Neural cell (in vitro differentiated cells): ENCODE measurements around the gene SH3PXD2A. TPM values are rescaled to one million over a fixed set of nuclear protein-coding genes. Genes with fewer than 3 reads are reported as not detected.

Source experiments
- H2AFZ ChIP-seq: fragments of 200-600, 300-800 bp; sonication (generic), shearing (Covaris generic); 2 replicates; pipeline ENCODE4 v1.6.0; 2014; ENCODE audit warnings: low read depth, mild to moderate bottlenecking, antibody characterized with exemption, low read length, moderate library complexity
- H3F3A ChIP-seq: fragments of 200-600 bp; shearing (Covaris generic); 2 replicates; pipeline ENCODE4 v1.6.1; 2016; ENCODE audit warnings: mild to moderate bottlenecking, moderate library complexity, mixed read lengths, antibody characterized with exemption, low read length; ENCODE audit not compliant: insufficient read depth, poor library complexity, severe bottlenecking
- H3K27ac ChIP-seq: fragments of 200-600, 300-800 bp; sonication (generic), shearing (Covaris generic); 2 replicates; pipeline ENCODE4 v1.5.1; 2014; ENCODE audit warnings: mild to moderate bottlenecking, low read length, moderate library complexity
- H3K27me3 ChIP-seq: fragments of 300-800, 200-600 bp; sonication (generic), shearing (Covaris generic); 2 replicates; pipeline ENCODE4 v1.6.0; 2014; ENCODE audit warnings: mild to moderate bottlenecking, low read depth, low read length, moderate library complexity; ENCODE audit not compliant: insufficient read depth
- H3K36me3 ChIP-seq: fragments of 300-800, 200-600 bp; sonication (generic), shearing (Covaris generic); 2 replicates; pipeline ENCODE4 v1.5.1; 2014; ENCODE audit warnings: mild to moderate bottlenecking, antibody characterized with exemption, low read length, moderate library complexity; ENCODE audit not compliant: insufficient read depth
- H3K4me2 ChIP-seq: fragments of 300-800, 200-600 bp; sonication (generic), shearing (Covaris generic); 2 replicates; pipeline ENCODE4 v1.6.0; 2014; ENCODE audit warnings: mild to moderate bottlenecking, low read length
- H3K4me3 ChIP-seq: fragments of 300-800, 200-600 bp; sonication (generic), shearing (Covaris generic); 2 replicates; pipeline ENCODE4 v1.5.1; 2014; ENCODE audit warnings: mild to moderate bottlenecking, low read length, moderate library complexity
- H3K79me2 ChIP-seq: fragments of 200-600 bp; shearing (Covaris generic); replicated peaks from 2 replicates; pipeline ENCODE4 v1.6.0; 2014; ENCODE audit warnings: mild to moderate bottlenecking, low read length, moderate library complexity; ENCODE audit not compliant: insufficient read depth
- H3K9ac ChIP-seq: fragments of 300-800, 200-600 bp; sonication (generic), shearing (Covaris generic); 2 replicates; pipeline ENCODE4 v1.6.1; 2016; ENCODE audit warnings: mild to moderate bottlenecking, low read length, mixed read lengths
- H3K9me2 ChIP-seq: fragments of 200-600 bp; shearing (Covaris generic); 2 replicates; pipeline ENCODE4 v1.6.1; 2016; ENCODE audit warnings: mild to moderate bottlenecking, low read length, mixed read lengths; ENCODE audit not compliant: insufficient read depth
- H3K9me3 ChIP-seq: fragments of 200-600, 300-800 bp; sonication (generic), shearing (Covaris generic); 2 replicates; pipeline ENCODE4 v1.6.1; 2016; ENCODE audit warnings: mild to moderate bottlenecking, mixed run types, low read length, moderate library complexity, mixed read lengths
- H4K20me1 ChIP-seq: fragments of 200-600 bp; shearing (Covaris generic); 2 replicates; pipeline ENCODE4 v1.6.1; 2016; ENCODE audit warnings: mild to moderate bottlenecking, mixed run types; ENCODE audit not compliant: insufficient read depth
- EP300 ChIP-seq: fragments of 450-650 bp; conservative IDR thresholded peaks from 2 replicates; pipeline ENCODE4 v1.6.1; 2014; ENCODE audit warnings: antibody characterized with exemption, mild to moderate bottlenecking, moderate library complexity; ENCODE audit not compliant: poor library complexity, severe bottlenecking
- EZH2 ChIP-seq: fragments of 200-600, 300-800 bp; shearing (Covaris generic), sonication (generic); IDR thresholded peaks from 2 replicates; pipeline ENCODE4 v1.6.1; 2014; ENCODE audit warnings: antibody characterized with exemption, low read length, borderline replicate concordance, mild to moderate bottlenecking; ENCODE audit not compliant: insufficient read depth, poor library complexity, severe bottlenecking
- MXI1 ChIP-seq: fragments of 450-650 bp; conservative IDR thresholded peaks from 2 replicates; pipeline ENCODE4 v1.6.1; 2014; ENCODE audit warnings: antibody characterized with exemption, mild to moderate bottlenecking; ENCODE audit not compliant: poor library complexity, severe bottlenecking
- POLR2AphosphoS5 ChIP-seq: IDR thresholded peaks from 2 replicates; pipeline ENCODE4 v1.6.1; 2012
- RAD21 ChIP-seq: fragments of 450-650 bp; conservative IDR thresholded peaks from 2 replicates; pipeline ENCODE4 v1.6.1; 2014; ENCODE audit warnings: antibody characterized with exemption, mild to moderate bottlenecking, moderate library complexity
- SMC3 ChIP-seq: fragments of 450-650 bp; conservative IDR thresholded peaks from 2 replicates; pipeline ENCODE4 v1.6.1; 2014; ENCODE audit warnings: antibody characterized with exemption, mild to moderate bottlenecking, moderate library complexity; ENCODE audit not compliant: poor library complexity
- TAF1 ChIP-seq: IDR thresholded peaks from 2 replicates; pipeline ENCODE4 v1.6.1; 2012; ENCODE audit warnings: low read depth
- polyA plus RNA-seq: library from polyadenylated mRNA; depleted of rRNA; stranded (reverse); fragments of >200 nt; gene quantifications from 2 replicates; pipeline ENCODE4 v1.2.3, GENCODE V29; 2014
- TF ChIP-seq, protein P1 (sequence below): fragments of 450-650 bp; IDR thresholded peaks from 2 replicates; pipeline ENCODE4 v1.5.1; 2014; ENCODE audit warnings: antibody characterized with exemption, mild to moderate bottlenecking, moderate library complexity; ENCODE audit not compliant: poor library complexity, severe bottlenecking
- TF ChIP-seq, protein P2 (sequence below): IDR thresholded peaks from 2 replicates; pipeline ENCODE4 v1.6.1; 2012; ENCODE audit warnings: borderline replicate concordance

SH3PXD2A gene
- polyA plus RNA-seq, 1 donor from 2014 or later = 5.2 TPM

DNA sequence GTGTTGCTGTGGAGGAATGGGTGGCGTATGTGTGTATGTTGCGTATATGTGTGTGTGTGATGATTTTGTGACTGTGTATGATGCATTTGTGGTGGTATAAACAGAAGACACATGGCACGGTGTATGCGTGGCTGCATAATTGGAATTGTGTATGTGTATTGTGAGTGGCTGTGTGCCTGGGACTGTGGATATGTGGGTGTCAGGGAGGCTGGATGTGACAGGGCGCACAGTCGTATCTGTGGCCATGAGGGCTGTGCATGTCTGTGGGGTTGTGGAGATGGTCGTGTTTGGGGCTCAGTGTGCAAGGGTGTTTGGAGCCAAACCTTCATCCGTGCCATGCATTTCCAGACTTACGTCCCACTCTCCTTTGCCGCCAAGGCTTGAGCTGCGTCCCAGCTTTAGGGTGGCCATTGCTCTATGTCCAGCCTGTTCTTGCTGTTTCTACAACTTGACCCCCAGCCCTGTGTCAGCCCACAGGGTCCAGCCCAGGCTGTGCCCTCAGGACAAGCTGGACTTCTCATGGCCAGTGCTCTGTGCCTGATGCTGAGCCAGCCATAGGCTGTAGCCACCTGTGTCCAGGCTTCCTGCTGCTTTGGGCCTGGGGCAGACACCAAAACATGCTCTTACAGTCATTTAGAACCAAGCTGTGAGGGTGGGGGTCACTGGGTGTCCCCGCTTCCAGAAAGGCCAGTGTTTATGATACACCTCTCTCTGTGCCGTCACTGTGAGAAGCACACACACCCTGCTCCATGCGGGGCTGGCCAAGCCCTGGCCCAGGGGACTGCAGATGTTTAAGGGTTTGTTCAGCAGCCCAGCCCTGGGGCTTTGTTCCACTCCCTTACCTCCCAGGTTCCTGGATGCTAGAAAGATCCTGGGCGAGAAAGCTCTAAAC lies 234.2 kb downstream of the SH3PXD2A start:
- Histone ChIP-seq H3K27me3 (no peaks in the 10 kb centered on the region), H3K9ac (no peak overlapping the region), H3K4me3 (no peak overlapping the region), H3F3A (no peaks in the 10 kb centered on the region), H3K9me2 (no peaks in the 10 kb centered on the region), H4K20me1 (no peaks in the 10 kb centered on the region), H3K27ac (no peak overlapping the region), H3K4me2 (no peak overlapping the region), H3K9me3 (no peaks in the 10 kb centered on the region), H3K36me3 (no peaks in the 10 kb centered on the region), H2AFZ (no peak overlapping the region), H3K79me2 (no peaks in the 10 kb centered on the region)
- TF ChIP-seq EP300 (no peak), TAF1 (no peak), SMC3 (no peak), EZH2 (no peak), POLR2AphosphoS5 (no peak), MXI1 (no peak), RAD21 (no peak)
- TF ChIP-seq, protein P1, sequence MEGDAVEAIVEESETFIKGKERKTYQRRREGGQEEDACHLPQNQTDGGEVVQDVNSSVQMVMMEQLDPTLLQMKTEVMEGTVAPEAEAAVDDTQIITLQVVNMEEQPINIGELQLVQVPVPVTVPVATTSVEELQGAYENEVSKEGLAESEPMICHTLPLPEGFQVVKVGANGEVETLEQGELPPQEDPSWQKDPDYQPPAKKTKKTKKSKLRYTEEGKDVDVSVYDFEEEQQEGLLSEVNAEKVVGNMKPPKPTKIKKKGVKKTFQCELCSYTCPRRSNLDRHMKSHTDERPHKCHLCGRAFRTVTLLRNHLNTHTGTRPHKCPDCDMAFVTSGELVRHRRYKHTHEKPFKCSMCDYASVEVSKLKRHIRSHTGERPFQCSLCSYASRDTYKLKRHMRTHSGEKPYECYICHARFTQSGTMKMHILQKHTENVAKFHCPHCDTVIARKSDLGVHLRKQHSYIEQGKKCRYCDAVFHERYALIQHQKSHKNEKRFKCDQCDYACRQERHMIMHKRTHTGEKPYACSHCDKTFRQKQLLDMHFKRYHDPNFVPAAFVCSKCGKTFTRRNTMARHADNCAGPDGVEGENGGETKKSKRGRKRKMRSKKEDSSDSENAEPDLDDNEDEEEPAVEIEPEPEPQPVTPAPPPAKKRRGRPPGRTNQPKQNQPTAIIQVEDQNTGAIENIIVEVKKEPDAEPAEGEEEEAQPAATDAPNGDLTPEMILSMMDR = no peak
- TF ChIP-seq, protein P2, sequence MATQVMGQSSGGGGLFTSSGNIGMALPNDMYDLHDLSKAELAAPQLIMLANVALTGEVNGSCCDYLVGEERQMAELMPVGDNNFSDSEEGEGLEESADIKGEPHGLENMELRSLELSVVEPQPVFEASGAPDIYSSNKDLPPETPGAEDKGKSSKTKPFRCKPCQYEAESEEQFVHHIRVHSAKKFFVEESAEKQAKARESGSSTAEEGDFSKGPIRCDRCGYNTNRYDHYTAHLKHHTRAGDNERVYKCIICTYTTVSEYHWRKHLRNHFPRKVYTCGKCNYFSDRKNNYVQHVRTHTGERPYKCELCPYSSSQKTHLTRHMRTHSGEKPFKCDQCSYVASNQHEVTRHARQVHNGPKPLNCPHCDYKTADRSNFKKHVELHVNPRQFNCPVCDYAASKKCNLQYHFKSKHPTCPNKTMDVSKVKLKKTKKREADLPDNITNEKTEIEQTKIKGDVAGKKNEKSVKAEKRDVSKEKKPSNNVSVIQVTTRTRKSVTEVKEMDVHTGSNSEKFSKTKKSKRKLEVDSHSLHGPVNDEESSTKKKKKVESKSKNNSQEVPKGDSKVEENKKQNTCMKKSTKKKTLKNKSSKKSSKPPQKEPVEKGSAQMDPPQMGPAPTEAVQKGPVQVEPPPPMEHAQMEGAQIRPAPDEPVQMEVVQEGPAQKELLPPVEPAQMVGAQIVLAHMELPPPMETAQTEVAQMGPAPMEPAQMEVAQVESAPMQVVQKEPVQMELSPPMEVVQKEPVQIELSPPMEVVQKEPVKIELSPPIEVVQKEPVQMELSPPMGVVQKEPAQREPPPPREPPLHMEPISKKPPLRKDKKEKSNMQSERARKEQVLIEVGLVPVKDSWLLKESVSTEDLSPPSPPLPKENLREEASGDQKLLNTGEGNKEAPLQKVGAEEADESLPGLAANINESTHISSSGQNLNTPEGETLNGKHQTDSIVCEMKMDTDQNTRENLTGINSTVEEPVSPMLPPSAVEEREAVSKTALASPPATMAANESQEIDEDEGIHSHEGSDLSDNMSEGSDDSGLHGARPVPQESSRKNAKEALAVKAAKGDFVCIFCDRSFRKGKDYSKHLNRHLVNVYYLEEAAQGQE = no peak

DNA sequence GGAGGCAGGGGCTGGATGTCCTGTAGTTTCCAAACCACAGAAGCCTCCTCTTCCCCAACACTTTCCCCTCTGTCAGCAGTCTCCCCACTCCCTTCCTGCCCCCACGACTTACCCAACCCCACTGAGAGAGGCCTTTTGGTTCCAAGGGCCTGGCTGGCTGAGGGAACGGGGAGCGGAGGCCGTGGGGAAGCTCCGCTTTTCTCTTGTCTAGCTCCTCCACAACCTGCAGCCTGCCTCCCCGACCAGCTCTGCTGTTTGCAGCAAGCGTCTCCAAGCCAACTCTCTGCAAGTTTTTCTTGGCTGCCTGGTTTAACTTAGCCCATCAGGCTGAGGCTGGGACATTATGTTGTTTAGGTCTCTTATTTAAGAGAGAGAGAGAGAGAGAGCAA lies 235.0 kb downstream of the SH3PXD2A start:
- H3F3A ChIP-seq = no peaks in the 10 kb centered on the region
- H3K4me2 ChIP-seq = no peak overlapping the region
- H3K9ac ChIP-seq = no peak overlapping the region
- H2AFZ ChIP-seq = no peak overlapping the region
- no peaks in the 10 kb centered on the region for H3K9me3 ChIP-seq
- no peaks in the 10 kb centered on the region for H3K36me3 ChIP-seq
- no peak overlapping the region for H3K4me3 ChIP-seq
- no peak for TF ChIP-seq TAF1
- TF ChIP-seq, protein P2 = no peak
- no peak for TF ChIP-seq MXI1
- TF ChIP-seq, protein P1 = no peak
- TF ChIP-seq POLR2AphosphoS5 = no peak
- no peak for TF ChIP-seq SMC3
- no peak for TF ChIP-seq RAD21
- TF ChIP-seq EP300 = no peak
- TF ChIP-seq EZH2 = no peak
- no peaks in the 10 kb centered on the region for H3K79me2 ChIP-seq
- no peaks in the 10 kb centered on the region for H4K20me1 ChIP-seq
- H3K27me3 ChIP-seq = no peaks in the 10 kb centered on the region
- H3K27ac ChIP-seq = no peak overlapping the region
- no peaks in the 10 kb centered on the region for H3K9me2 ChIP-seq
